NCI-H2196 treated with DMSO at 0.1 percent for 48 hours (cell line): ENCODE results near the gene EID1.
"Not testable (repeated sequence)": the region's sequence is repeated elsewhere in the genome, so short reads cannot be mapped to it uniquely, and the experiment has no call there.

Experiments
- DNase-seq: peaks from one replicate; lab custom pipeline; 2025; ENCODE audit not compliant: unreplicated experiment; lab: John Stamatoyannopoulos, UW

Gene EID1

DNA sequence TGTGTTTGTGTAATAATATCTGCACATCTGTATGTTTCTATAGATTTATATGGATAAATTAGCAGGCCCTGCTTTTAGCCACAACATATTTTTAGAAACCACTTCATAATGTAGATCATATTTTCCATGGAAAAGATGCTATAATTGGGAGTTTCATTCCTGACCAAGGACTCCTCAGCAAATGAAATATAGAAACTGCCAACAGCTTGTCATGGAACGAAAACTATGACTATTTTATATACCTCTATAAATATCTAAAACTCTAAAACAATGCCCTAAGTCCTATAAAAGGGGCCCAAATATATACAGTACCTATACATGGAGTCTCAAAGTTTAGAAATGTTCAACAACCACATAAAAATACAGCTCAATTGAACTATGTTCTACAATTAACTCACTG, 27.9 kb downstream of the EID1 start:
- DNase-seq, result no peak

DNA sequence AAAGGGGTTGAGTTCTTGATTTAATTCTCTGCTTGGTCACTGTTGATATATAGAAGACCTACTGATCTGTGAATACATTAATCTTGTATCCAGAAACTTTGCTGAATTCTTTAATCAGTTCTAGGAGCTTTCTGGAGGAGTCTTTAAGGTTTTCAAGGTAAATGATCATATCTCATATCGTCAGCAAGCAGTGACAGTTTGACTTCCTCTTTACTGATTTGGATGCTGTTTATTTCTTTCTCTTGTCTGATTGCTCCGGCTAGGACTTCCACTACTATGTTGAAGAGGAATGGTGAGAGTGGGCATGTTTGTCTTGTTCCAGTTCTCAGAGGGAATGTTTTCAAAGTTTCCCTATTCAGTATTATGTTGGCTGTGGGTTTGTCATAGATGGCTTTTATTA, 31.4 kb downstream of the EID1 start:
- not testable (repeated sequence) for DNase-seq

DNA sequence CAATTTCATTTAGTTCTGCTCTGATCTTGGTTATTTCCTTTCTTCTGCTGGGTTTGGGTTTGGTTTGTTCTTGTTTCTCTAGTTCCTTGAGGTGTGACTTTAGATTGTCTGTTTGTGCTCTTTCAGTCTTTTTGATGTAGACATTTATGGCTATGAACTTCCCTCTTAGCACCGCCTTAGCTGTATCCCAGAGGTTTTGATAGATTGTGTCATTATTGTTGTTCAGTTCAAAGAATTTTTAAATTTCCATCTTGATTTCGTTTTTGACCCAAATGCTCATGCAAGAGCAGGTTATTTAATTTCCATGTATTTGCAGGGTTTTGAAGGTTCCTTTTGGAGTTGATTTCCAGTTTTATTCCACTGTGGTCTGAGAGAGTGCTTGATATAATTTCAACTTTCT, 32.6 kb downstream of the EID1 start:
- not testable (repeated sequence) for DNase-seq

DNA sequence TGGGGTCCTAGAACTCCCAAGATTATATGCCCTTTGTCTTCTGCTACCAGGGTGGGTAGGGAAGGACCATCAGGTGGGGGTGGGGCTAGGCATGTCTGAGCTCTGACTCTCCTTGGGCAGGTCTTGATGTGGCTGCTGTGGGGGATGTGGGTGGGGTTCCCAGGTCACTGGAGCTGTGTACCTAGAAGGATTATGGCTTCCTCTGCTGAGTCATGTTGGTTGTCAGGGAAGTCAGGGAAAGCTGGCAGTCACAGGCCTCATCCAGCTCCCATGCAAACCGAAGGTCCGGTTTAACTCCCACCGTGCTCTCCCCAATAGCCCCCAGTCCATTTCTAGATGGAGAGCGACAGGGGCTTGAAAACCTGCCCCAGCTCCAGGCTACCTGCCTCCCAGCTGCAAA, 35.2 kb downstream of the EID1 start:
- no peak for DNase-seq

DNA sequence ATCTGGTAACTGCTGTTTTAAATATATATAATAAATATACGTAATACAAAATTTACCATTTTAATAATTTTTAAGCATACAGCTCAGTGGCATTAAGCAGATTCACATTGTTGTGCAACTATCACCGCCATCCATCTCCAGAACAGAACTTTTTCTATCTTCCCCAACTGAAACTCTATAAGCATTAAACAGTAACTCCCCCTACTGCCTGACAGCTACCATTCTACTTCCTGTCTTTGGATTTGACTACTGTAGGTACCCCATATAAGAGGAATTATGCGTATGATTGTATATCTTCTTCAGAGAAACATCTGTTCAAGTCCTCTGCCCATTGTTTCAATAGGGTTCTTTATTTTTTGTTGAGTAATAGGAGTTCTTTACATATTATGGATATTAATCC, 36.8 kb downstream of the EID1 start:
- no peak for DNase-seq

DNA sequence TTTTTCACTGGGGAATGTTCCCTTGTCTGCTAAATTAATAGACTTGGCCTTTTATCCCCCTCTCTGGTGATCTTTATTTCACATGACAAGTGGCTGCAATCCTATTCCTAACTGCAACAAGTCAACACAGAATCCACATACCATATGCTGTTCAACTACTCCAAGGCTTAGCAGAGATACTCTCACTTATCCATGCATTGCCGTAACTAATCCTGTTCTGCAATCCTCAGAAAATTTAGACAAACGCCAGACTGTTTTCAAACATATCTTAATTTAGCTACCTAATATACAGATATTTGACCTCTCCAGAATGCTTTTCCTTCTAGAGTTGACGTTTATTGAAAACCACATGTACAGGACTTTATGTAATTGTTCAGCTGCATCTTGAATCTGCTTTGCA, 37.9 kb downstream of the EID1 start:
- DNase-seq, result no peak

DNA sequence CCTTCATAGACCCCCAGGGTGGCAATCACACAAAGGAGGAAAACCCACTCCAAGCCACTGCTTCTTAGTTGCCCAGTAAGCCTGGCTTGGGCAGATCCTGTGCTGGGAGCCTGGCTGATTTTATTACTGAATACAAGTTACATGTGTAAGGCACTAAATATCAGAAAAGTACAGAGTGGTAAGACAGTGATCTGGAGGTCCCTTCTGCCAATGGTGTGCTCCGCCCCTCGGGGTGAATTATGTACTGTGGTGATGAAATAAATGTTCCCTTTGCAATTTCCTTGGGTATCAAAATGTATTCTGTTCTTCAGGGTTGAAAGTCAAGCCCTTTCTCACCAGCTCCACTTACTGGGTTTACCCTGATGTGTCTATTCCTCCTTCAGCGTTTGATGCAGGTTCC, 38.8 kb downstream of the EID1 start:
- DNase-seq, result no peak

DNA sequence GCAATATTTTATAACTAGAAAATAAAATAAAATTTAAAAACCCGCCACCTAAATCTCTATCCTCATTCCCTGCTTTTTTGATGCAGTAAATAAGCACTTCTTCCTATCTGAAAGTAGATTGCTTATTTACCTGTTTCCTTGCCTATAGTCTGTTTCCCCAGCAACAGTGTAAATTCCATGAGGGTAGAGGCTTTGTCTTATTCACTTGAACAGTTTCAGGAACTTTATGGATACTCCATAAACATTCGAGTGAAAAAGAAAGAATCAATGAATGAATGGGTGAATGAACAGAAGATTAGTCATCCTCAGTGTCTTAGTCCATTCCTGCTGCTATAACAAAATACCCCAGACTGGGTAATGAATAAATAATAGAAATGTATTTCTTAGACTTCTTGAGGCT, 44.1 kb downstream of the EID1 start:
- DNase-seq, result no peak

DNA sequence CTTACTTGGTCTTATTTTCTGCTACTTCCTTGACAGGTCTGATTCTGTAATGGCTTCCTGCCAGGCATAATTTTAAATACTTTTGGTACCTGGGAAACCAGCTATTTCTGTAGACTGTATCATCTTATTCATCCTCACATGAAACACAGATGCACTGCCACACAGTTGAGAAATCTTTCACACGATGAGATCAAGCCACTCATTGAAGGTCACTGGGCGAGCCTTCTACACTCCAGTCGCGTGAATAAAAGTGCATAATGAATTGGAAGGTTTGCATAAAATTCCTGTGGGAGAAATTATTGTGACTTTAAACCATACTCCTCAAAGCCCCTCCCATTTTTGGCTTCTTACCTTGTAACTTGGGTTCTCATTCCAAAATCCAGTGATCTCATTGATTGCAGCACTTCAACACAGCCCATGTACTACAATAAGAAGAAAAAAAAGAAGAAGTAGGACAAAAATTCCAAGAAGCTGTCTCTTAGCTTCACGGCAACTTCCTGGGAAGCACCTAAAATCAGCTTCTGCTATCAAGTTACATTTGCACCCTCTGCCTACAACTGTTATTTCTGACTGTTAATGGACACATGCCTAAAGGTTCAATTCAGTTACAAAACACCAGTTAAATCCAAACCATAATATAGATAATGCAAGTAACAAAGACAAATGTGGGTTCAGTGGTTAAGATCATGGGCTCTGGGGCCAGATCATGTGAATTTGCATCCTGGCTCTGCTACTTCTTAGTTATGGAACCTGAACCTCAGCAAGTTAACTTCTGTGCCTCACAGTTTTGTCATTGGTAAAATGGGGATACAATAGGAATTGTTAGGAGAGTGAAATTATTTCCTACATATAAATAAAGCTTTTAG, 46.8 kb downstream of the EID1 start:
- no peak for DNase-seq

DNA sequence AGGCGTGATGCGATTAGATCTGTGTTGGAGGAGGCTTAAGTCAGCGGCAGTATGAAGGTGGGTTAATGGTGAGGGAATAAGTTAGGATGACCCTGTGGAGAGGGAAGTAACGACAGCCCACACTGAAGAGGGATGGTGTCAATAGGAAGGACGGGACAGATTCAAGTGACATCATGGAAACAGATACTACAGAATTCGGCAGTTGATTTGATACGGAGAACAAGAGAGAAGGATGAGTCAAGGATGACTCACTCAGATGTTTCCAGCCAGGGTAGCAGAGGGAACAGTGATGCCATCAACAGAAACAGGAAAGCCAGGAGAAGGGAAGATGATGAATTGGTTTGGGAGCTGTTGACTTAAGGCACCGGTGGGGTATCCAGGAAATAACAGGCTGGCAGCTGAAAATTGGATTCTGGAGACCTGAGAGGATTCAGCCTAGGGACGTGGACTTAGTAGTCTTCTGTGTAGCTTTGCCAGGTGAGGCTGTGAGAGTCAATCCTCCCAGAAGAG, 47.8 kb downstream of the EID1 start:
- peak; percentile 44 for DNase-seq

DNA sequence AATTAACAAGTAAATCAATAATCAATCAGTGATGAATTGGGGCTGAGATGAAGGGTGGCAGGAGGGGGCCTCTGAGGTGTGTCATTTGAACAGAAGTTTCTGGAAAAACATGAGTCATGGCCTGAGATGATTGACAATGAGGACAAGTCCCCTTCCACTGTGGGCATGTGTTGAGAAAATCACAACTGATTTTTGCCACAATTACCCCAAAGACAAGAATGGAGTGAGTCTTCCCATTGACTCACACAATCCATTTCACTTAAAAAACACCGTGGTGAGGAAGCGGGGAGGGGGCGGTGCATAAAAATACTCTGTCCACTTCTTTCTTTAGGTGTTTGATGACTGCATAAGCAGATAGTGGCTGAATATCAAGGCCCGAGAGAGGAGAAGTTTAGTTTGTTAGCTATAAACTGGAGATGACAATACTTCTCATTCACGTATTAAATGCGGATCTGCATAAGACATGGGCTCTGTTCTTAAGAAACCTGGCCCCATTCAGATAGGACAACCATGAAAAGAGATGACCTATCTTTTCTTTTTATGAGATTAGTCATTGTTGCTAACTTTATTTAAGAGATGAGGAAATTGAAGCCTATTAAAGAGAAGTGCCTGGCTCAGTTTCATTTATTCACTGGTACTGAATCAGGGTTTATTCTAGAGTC, 51.1 kb downstream of the EID1 start:
- no peak for DNase-seq

DNA sequence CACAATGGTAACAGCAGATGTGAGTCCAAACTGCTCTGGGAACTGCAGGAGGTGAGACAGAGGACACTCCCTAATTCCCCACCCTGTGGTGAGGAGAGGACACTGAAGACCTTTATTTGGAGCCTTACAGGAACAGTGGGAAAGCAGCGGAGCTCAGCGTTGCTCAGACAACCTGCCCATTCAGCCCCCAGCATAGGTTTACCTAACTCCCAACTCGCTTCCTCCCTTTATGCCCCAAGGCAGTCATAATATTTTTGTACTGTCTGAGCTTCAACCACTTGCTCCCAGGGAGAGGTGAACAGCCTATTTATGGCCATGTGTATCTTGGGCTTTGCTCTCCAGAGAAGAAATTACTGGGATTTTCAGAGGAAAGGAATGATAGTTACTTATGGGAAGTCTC, 51.7 kb downstream of the EID1 start:
- DNase-seq, result no peak
